Measurements from ENCODE around the gene MYH7.
A peak's percentile ranks its signal among the peaks of the same experiment; 100 is the strongest.
"Not testable (repeated sequence)": the region's sequence is repeated elsewhere in the genome, so short reads cannot be mapped to it uniquely, and the experiment has no call there.

Gene MYH7

GRCh38 chr14:23435543-23436326 is at the start of gene MYH7:
TSS of gene MYH7 (minus strand) at chr14:23435660. CDS start at chr14:23433732, 1,928 bp downstream.
- no peak for FAIRE-seq

DNA sequence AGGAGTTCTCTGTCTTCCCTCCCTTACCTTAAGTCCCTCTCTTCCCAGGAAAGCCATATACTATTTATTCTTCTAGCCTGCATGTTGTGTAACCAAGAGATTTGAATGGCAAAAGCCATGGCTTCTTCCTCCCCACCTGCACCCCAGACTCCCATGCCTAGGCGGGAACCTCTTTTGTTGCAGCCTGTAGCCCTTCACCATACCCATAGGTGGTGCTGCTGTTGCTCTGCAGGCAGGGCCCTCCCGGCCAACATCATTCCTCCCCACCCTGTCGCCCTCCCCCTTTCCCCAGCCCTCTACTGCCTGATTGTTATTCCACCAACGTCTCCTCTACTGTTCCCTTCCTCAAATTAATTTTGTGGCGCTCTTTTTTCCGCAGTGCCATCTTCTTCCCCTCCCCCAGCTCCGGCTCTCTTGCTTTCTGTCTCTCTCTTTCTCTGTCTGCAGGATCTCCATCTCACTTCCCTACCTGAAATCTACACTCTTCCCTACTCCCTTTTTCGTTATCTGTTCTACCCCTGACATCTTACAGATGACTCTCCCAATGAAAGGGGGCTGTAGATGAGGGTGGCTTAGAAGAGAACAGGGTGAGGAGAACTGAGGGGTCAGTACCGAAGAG is 47.9 kb upstream of the MYH7 start:
- FAIRE-seq, result no peak

GRCh38 chr14:23482823-23483148 is 47.3 kb upstream of the MYH7 start:
- FAIRE-seq, result no peak

DNA sequence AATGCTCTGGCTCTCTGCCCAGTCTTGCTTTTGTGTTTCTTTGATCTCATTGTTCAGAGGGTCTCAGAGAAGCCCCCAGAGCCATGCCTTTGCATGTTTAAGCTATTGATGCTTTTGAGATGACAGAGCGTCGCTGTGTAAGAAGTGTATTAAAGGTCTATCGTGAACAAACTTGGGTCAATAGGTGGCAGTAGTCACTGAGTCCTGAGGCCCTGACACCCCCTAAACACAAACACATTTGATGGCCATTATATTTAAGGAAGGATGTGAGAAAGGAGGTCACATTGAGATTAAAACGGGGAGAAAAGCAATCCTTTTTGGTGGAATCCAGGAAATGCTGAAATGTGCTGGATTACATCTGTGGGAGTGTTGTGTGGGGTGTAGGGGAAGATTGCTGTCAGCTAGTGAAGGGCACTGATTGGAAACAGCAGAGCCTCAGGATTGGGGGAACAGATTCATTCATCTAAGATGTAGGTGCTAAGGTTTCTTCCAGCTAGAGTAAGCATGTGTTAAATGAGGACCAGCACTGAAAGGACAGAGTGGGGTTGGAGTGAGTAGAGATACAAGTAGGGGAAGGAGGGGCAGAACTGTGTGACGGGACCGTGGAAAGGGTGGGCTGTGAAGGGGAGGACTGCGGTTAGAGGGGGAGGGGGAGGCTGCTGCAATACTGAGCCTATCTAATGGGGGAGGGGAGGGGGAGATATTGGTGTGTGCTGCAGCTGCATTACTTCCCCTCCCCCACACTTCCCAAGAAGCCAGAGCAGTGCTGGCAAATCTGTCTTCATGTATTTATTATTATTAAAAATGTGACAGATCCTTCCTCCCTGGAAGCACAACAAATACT is 46.7 kb upstream of the MYH7 start:
- FAIRE-seq, result no peak

- no peak for FAIRE-seq
Measured at GRCh38 chr14:23481362-23481970, 46.0 kb upstream of the MYH7 start.

- FAIRE-seq, result peak; percentile 97
Measured at GRCh38 chr14:23478109-23478759, 42.8 kb upstream of the MYH7 start.

- no peak for FAIRE-seq
Measured at GRCh38 chr14:23470947-23471346, 35.5 kb upstream of the MYH7 start.

- no peak for FAIRE-seq
Measured at GRCh38 chr14:23469906-23470403, 34.5 kb upstream of the MYH7 start.

DNA sequence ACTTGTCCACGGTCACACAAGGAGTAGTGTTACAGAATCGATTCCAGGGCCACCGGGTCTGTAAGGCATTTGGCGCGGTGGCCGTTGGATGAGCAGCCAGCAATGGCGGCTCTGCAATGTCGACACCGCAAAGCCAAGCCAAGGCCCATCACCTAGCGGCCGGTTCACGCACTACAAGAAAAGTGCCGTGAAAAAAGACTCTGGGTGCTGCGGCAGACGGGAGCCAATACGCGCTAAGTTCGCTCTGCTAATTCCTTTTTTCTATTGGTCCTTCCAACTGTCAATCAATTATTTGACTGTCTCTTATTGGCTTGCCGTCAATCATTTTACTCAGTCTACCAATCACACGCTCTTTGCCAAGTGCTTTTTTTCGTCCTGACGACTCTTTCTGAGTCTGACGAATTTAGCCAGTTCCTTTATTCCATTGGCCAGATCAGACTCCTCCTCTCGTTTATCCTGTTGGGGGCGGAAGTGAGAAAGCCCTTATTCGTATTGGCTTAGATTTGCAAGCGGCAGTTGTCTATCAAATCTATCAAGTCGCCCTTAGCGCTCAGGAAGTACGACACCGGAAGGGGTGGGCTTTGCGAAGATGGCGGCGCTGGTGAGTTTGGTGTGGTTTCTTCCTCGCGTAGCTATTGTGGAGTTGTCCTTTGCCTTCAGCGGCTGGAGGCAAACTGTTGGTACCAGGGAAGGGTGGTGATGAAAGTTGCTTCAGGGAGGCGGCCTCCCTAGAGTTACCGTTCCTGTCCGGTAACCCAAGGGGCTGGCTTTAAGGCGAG is 33.9 kb upstream of the MYH7 start, which contains the start of gene NGDN:
NGDN (plus strand) TSS at position 577 of the 779 bp plus-strand sequence; CDS start at position 590, 13 bp downstream.
- FAIRE-seq, result peak; percentile 99

DNA sequence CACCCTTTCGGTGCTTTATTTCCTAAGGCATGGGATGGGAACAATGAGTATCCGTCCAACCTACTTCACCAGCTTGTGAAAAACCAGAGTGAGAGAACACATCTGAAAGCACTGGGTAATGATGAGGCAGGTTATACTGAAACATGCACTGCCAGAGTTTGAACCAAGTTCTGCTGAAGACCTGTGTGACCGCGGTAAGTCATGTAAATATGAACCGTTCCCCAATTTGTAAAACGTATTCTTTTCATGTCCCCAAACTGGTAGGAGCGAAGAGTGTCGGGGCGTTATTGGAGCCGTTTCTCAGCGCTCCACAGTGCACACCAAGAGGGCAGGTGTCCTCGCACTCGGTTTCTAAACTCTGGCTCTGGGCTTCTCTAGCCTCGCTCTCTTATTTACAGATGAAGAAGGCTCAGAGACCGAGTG is 33.3 kb upstream of the MYH7 start:
- no peak for FAIRE-seq

GRCh38 chr14:23465261-23465660 is 29.8 kb upstream of the MYH7 start:
- FAIRE-seq, result no peak

GRCh38 chr14:23464700-23465099 is 29.2 kb upstream of the MYH7 start:
- no peak for FAIRE-seq

DNA sequence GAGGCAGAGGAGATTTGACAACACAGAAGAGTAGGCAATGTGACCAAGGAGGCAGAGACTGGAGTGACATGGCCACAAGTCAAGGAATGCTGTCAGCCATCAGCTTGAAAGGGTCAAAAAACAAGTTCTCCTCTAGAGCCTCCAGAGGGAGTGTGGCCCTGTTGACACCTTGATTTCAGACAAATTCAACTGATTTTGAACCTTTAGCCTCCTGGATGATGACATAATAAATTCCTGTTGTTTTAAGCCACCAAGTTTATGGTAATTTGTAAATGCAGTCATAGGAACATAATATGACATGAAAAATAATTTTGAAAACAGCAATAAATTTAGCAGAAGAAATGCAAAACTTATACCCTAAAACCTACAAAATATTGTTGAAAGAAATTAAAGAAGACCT is 25.5 kb upstream of the MYH7 start:
- FAIRE-seq, result no peak

DNA sequence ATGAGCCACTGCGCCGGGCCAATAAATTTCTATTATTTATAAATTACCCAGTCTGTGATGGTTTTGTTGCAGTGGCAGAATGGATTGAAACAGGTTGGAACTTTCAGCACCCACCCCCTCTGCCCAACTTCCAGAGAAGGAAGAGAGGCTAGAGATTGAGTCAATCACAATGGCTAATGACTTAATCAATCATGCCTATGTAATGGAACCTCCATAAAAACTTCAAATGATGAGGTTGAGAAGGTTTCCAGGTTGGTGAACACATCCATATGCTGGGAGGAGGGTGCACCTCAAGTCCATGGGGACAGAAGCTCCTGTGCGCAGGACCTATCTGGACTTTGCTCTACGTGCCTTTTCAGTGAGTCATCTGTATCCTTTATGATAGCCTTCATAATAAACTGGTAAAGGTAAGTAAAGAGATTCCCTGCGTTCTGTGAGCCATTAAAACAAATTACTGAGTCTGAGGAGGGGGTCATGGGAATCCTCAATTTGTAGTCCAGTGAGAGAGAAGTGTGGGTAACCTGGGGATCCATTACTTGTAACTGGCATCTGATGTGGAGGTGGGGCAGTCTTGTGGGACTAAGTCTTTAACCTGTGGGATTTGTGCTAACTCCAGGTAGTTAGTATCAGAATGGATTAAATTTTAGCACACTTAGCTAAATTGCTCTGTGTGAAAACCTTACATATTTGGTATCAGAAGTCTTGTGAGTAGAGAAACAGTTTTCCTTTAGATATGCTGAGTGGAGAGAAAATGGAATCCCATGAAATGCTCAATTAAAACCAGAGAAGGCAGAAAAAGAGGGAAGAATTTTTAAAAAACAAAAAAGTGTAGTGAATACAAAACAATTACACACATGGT is 22.4 kb upstream of the MYH7 start:
- no peak for FAIRE-seq

GRCh38 chr14:23456883-23457586 is 21.6 kb upstream of the MYH7 start:
- FAIRE-seq, result not testable (repeated sequence)

- no peak for FAIRE-seq
Measured at GRCh38 chr14:23454445-23454856, 19.0 kb upstream of the MYH7 start.

DNA sequence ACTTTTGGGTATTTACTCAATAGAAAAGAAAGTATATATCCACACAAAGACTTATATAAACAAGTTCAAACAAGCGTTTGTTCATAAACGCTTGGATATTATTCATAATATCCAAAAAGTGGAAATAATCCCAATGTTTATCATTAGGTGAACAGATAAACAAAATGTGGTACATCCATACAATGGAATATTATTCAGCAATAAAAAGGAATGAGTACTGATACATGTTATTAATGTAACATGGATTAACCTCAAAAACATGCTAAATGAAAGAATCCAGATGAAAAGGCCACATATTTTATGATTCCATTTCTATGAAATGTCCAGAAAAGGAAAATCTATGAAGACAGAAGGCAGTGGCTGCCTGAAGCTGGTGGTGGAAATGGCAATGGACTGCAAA is 16.8 kb upstream of the MYH7 start:
- FAIRE-seq, result no peak

GRCh38 chr14:23450379-23450778 is 14.9 kb upstream of the MYH7 start:
- no peak for FAIRE-seq

GRCh38 chr14:23449314-23449713 is 13.9 kb upstream of the MYH7 start:
- FAIRE-seq, result no peak
